Lower leg skin (tissue), 4 donors: ENCODE results near the gene USP25. TPM values are rescaled to one million over a fixed set of nuclear protein-coding genes. Genes with fewer than 3 reads are reported as not detected.

Experiments used
- DNase-seq, 2 donors: peaks; one replicate each; pipeline ENCODE4 v3.0.0-alpha.2; 2019; ENCODE audit warnings: low spot score in 2 of 2
- H3K4me3 ChIP-seq: fragments of 200-600 bp; sonication (generic); 2 replicates; pipeline ENCODE4 v1.5.1; 2017; ENCODE audit warnings: mild to moderate bottlenecking, low read depth; ENCODE audit not compliant: poor library complexity, severe bottlenecking
- POLR2A ChIP-seq, 2 donors: fragments of 450-650 bp; IDR thresholded peaks; one replicate each; pipeline ENCODE4 v1.6.1; 2016 to 2017; ENCODE audit warnings: antibody characterized with exemption in 2 of 2, mild to moderate bottlenecking in 1 of 2, moderate library complexity in 1 of 2
- WGBS, 2 donors: methylation state at CpG; one replicate each; pipeline ENCODE4 v1.1.5; 2018; 5-methylcytosine and 5-hydroxymethylcytosine counted together
- intact Hi-C: fragments of 100-400 bp; cut with DNase I; formaldehyde crosslinking; loops from one replicate; pipeline ENCODE4 v1.15.0; 2023; ENCODE audit warnings: low total_unique reads
- total RNA-seq, 4 donors: library from RNA; depleted of rRNA; stranded (reverse); fragments of >200 nt; gene quantifications; one replicate each; pipeline ENCODE4 v1.1.0, GENCODE V29; 2016
- TF ChIP-seq, protein P1 (sequence below), 3 donors: fragments of 450-650 bp; IDR thresholded peaks; one replicate each; pipeline ENCODE4 v1.5.1; 2016; ENCODE audit warnings: antibody characterized with exemption in 3 of 3, mild to moderate bottlenecking in 3 of 3, moderate library complexity in 2 of 3

The USP25 gene
- total RNA-seq, 4 donors from 2014 or later, result 20.4 to 37.4 (median 32.3) TPM

DNA sequence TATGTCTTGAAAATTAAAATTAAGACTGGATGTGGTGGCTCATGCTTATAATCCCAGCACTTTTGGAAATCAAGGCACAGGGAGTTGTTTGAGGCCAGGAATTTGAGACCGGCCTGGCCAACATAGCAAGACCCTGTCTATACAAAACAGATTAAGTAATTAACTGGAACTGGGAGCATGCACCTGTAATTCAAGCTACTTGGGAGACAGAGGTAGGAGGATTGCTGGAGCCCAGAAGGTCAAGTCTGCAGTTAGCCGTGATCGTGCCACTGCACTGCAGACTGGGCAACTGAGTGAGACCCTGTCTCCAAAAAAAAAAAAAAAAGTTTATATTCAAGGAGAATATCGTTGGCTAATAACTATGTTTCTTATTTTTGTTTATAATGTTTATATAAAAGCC is 139.2 kb downstream of the USP25 start:
- no peak overlapping the region for H3K4me3 ChIP-seq
- 91 to 95% methylated on average over 4 of the region's 4 CpGs for WGBS, 2 donors
- intact Hi-C loops, result no loop called here
- TF ChIP-seq POLR2A (IDR thresholded peaks at IDR 0.05), result no peak
- TF ChIP-seq, protein P1, sequence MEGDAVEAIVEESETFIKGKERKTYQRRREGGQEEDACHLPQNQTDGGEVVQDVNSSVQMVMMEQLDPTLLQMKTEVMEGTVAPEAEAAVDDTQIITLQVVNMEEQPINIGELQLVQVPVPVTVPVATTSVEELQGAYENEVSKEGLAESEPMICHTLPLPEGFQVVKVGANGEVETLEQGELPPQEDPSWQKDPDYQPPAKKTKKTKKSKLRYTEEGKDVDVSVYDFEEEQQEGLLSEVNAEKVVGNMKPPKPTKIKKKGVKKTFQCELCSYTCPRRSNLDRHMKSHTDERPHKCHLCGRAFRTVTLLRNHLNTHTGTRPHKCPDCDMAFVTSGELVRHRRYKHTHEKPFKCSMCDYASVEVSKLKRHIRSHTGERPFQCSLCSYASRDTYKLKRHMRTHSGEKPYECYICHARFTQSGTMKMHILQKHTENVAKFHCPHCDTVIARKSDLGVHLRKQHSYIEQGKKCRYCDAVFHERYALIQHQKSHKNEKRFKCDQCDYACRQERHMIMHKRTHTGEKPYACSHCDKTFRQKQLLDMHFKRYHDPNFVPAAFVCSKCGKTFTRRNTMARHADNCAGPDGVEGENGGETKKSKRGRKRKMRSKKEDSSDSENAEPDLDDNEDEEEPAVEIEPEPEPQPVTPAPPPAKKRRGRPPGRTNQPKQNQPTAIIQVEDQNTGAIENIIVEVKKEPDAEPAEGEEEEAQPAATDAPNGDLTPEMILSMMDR (IDR thresholded peaks at IDR 0.05), result no peak
- no peak for DNase-seq

- DNase-seq, result no peak
- 91 to 93% methylated on average over 4 of the region's 4 CpGs for WGBS, 2 donors
- H3K4me3 ChIP-seq, result no peak overlapping the region
- intact Hi-C loops, result no loop called here
- TF ChIP-seq, protein P1 (IDR thresholded peaks at IDR 0.05), result no peak
- TF ChIP-seq POLR2A (IDR thresholded peaks at IDR 0.05), result no peak
Measured at GRCh38 chr21:15870819-15871218, 141.0 kb downstream of the USP25 start.

- TF ChIP-seq POLR2A (IDR thresholded peaks at IDR 0.05), result no peak
- TF ChIP-seq, protein P1 (IDR thresholded peaks at IDR 0.05), result no peak
- DNase-seq, result no peak
- 96 to 97% methylated on average over 4 of the region's 4 CpGs for WGBS, 2 donors
- no peak overlapping the region for H3K4me3 ChIP-seq
- intact Hi-C loops, result no loop called here
Measured at GRCh38 chr21:15872236-15872635, 142.5 kb downstream of the USP25 start.

GRCh38 chr21:15874615-15875014 is 144.8 kb downstream of the USP25 start:
- no peak overlapping the region for H3K4me3 ChIP-seq
- DNase-seq, result no peak
- intact Hi-C loops, result no loop called here
- WGBS, 2 donors, result 95 to 96% methylated on average over 5 of the region's 5 CpGs
- no peak for TF ChIP-seq POLR2A (IDR thresholded peaks at IDR 0.05)
- TF ChIP-seq, protein P1 (IDR thresholded peaks at IDR 0.05), result no peak

DNA sequence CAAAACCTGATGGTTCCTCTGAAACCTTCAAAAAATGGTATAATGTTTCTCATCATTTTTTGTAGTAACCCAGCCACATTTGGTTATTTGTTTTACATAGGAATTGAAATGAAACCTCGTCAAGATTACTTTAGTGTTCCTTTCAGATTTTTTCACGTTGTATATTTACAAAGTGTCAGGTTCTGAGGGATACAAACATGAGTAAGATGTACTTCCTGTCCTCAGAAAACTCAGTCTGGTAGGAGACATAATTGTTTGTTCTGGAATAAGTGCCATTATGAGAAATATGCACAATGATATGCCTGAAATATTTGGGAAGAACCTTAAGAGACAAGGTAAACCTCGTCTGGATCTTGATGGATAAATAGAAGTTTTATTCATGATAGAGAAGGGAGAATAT is 145.5 kb downstream of the USP25 start:
- no peak overlapping the region for H3K4me3 ChIP-seq
- intact Hi-C loops, result no loop called here
- WGBS, 2 donors, result 95 to 96% methylated on average over 3 of the region's 3 CpGs
- TF ChIP-seq, protein P1 (IDR thresholded peaks at IDR 0.05), result no peak
- TF ChIP-seq POLR2A (IDR thresholded peaks at IDR 0.05), result no peak
- no peak for DNase-seq

DNA sequence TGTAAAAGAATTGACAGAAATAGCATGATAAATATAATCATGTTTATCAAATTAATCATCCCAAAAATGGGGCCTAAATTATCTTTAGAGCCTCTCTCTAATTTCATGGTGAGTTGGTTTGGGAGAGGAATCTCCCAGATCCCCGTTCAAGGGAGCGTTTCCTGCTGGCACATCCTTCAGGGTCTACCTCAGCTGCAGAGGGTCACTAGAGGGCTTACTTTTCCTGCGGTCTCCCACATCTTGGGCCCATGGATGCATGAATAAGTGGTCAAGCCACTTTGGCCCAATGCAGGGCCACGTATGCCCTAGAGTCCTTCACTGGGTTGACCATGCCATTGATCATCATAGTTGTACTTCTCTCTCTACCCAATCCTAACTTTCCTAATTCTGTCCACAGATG is 164.1 kb downstream of the USP25 start:
- H3K4me3 ChIP-seq, result no peak overlapping the region
- 77 to 86% methylated on average over 4 of the region's 4 CpGs for WGBS, 2 donors
- TF ChIP-seq, protein P1 (IDR thresholded peaks at IDR 0.05), result no peak
- no peak for TF ChIP-seq POLR2A (IDR thresholded peaks at IDR 0.05)
- DNase-seq, result no peak
- intact Hi-C loops, result no loop called here
